GM10266 (cell line): Measurements from ENCODE around the gene EML6.

Experiments
- DNase-seq: peaks from one replicate; pipeline ENCODE4 v3.0.0; 2012; ENCODE audit errors: extremely low spot score
- CTCF ChIP-seq: IDR thresholded peaks from 2 replicates; pipeline ENCODE4 v1.5.1; 2012; ENCODE audit warnings: mild to moderate bottlenecking, low read depth; ENCODE audit not compliant: control insufficient read depth, insufficient read depth; ENCODE audit errors: missing control alignments

EML6 gene

GRCh38 chr2:54928719-54929118 is 205.3 kb downstream of the EML6 start:
- DNase-seq, result no peak
- TF ChIP-seq CTCF, result no peak

- no peak for DNase-seq
- no peak for TF ChIP-seq CTCF
Observed at GRCh38 chr2:54931473-54931872, 208.0 kb downstream of the EML6 start.

- no peak for DNase-seq
- no peak for TF ChIP-seq CTCF
Observed at GRCh38 chr2:54935389-54935788, 211.9 kb downstream of the EML6 start.

- no peak for DNase-seq
- no peak for TF ChIP-seq CTCF
Observed at GRCh38 chr2:54936766-54937165, 213.3 kb downstream of the EML6 start.

GRCh38 chr2:54939446-54940118 is 216.1 kb downstream of the EML6 start:
- no peak for TF ChIP-seq CTCF
- DNase-seq, result no peak

- no peak for TF ChIP-seq CTCF
- DNase-seq, result no peak
Observed at GRCh38 chr2:54940723-54941122, 217.3 kb downstream of the EML6 start.

- no peak for TF ChIP-seq CTCF
- no peak for DNase-seq
Observed at GRCh38 chr2:54941248-54941984, 218.0 kb downstream of the EML6 start.
